ENCODE measurements around the gene NWD2.
A peak's percentile ranks its signal among the peaks of the same experiment; 100 is the strongest.
"Not testable (repeated sequence)": the region's sequence is repeated elsewhere in the genome, so short reads cannot be mapped to it uniquely, and the experiment has no call there.

Gene NWD2, protein sequence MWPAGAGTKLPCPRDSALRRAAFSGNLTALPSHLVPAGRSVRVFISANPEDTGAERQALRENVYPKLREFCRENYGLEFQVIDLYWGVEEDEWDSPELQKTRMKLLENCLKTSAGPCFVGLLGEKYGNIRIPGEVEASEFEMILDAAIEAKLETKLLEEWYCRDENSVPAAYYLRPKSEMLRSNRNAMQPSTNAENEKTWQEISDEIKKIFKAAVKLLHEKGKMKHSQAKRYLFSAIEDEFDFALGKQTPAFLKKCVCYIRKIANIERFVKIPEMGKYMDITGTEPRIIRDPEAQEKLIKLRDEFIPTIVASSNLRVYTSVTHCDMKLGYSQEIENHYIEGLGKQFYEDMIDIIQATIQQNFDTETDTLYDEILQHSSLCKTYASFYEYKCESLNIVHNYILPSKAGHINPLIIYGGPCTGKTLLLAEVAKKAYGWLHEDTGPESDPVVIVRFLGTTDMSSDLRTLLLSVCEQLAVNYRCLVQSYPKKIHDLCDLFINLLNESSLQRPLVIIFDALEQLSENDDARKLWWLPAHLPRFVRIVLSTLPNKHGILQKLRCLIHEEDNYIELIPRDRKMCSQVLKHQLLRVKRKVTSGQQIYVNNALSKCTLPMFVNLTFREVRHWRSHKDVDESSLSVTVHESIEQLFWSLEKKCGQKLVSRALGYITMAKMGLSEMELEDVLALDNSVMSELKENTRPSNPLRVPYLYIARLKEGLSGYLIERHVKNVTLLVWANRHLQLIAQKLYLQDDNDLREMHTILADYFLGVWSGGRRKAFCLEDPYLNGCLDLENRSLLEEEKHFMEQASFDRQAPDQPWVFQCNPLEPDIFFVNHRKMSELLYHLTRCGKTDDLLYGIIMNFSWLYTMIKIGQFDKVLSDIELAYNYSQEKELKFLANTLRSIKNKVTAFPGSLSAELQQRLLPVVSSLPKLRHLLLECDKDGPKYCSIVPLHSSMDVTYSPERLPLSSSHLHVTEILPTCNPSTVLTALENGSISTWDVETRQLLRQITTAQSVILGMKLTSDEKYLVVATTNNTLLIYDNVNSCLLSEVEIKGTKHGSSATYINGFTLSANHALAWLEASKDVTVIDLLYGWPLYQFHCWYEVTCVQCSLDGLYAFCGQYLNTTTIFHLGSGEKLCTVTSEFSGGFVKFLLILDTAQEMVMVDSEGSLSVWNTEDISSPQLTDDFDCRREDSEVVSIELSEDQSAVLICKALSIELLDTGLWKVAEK (N-terminal part only)

DNA sequence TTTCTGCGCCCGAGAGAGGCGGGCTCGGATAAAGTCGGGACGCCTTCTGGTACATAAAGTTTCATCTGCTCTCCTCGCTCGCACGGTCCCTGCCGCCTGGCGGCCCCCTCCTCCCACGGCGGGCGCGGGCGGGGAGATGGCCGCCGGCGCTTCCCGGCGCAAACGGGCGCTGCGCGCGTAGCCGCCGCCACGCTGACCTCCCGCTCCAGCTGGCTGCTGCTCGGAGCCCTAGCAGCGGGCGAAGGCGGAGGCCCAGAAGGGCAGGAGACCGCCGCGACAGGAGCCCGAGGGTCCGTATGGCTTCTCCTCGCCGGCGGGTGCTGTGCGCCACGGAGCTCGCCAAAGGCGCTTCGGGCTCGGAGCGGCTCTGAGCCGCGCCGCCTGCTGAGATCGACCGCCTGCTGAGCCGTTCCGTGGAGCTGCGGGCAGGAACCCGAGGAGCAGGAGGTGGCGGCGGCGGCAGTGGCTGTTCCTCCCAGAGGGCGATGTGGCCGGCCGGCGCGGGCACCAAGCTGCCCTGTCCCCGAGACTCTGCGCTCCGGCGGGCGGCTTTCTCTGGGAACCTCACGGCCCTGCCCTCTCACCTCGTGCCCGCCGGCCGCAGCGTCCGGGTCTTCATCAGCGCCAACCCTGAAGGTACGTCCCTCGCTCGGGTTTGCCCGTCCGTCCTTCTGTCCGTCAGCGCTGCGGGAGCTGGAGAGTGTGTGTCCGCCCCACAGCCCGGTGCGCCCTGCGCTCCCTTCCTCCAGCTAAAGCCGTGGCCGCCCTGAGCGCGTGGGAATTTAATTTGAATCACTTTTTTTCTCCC is at the start of gene NWD2:
TSS of gene NWD2 (plus strand) at position 161 of the 808 bp plus-strand sequence. CDS start at position 486, 325 bp downstream.
- no peak for FAIRE-seq

DNA sequence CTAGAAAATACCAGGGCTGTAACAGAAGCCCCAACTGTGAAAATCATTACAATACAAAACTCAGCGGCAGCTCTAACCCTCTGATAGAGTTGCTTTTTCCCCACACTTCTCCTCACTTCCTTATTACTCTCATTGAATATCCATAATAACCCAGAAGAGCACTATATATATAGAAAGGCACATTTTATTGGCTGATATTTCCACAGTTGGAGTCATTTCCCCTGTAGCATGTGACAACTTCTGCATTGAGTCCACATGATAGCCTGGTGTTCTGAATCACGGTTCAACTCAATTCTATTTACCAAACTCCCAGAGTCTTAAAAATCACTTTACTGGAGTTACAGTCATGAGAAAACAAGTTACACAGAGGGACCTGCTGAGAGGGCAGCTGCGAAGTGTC is 46.6 kb upstream of the NWD2 start:
- FAIRE-seq: no peak

DNA sequence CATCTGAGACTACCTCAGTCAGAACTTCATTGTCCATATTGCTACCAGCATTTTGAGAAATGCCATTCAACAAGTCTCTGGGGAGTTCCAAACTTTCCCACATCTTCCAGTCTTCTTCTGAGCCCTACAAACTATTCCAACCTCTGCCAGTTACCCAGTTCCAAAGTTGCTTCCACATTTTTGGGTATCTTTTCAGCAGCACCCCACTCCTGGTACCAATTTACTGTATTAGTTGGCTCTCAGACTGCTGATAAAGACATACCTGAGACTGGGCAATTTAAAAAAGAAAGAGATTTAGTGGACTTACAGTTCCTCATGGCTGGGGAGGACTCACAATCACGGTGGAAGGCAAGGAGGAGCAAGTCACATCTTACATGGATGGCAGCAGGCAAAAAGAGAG is 39.8 kb upstream of the NWD2 start:
- FAIRE-seq: not testable (repeated sequence)

DNA sequence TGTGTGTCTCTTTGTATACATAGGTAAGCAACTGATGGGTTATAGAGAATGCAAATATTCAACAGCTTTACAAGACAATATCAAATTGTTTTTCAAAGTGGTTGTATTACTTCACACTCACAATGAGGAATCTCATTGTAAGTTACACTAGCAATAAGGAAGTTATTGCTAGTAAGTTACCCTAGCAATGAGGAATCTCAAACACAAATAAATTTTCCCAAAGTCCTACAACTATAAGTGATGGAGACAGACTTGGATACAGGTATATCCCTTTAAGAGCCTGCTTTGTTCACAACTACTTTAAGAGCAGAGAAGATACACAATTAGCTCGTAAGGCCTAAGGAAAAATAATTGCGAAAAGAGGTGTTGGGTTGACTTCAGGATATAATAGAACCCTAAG is 28.3 kb upstream of the NWD2 start:
- FAIRE-seq: no peak

DNA sequence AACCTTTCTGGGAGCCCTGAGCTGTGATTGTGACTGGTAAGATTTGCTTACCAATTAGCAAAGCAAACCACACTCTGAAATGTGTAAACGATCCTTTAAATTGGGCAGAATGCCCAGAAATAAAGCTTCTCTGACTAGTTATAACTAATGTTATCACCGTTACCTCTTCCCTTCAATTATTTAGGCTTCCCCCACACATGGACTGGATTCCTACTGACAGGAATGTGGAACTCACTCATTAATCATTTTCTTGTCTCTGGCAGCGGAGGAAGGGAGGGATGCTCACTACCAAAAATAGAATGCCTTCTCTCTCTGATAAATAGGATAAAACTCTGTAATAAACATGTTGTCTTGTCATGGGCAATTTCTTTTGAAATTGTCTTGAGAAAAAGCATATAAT is 25.3 kb upstream of the NWD2 start:
- no peak for FAIRE-seq

DNA sequence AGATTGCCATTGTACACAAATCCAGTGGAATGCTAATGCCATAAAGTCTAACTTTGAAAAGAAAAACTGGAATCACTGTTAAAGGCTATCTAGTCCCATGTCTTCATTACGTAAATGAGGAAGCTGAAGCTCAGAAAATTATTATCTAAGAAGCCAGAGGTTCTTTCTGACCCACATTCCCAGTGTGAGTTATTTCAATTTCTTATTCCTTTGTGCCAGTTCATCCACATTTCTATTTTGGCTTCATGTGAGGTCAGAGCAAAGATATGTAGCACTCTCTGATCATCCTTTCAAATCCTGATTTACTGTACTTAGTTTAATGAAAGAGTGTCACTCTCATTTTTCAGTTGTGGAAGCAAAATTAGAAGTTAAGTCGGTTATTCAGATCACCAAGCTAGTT is 24.6 kb upstream of the NWD2 start:
- no peak for FAIRE-seq

DNA sequence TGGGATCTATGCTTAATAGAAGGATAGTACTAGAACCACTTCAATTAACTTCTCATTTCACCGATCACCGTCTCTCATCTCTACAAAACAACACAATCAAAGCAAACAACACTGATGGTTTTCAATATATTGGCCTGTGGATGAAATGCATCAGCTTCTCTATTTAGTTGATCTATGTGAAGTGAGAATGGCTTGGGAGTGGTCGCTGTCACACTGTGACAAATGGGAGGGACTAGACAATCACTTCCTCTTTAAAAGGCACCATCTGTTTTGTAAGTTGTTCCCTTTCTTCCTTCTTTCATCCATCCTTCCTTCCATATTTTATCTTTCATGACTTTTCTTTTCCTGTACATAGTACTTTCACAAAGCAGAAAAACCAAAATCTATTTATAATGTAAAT is 23.9 kb upstream of the NWD2 start:
- FAIRE-seq: no peak

DNA sequence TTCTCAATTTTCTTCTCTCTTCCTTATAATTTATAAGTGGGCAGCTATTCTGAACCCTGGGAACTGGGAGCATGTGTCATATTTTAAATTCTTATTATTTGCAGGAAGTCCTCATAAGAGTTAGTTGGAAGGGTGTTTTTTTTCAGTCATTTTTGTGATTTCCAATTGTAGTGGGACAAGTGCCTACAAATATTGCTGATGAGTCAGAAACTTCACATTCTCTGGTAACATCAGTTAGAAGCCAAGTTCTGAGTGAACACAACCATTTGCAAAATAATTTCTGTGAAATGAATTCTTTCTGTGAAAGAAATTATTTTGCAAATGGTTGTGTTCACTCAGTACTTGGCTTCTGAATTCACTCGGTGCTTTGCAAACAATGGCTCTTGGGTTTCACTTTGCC is 20.8 kb upstream of the NWD2 start:
- no peak for FAIRE-seq

DNA sequence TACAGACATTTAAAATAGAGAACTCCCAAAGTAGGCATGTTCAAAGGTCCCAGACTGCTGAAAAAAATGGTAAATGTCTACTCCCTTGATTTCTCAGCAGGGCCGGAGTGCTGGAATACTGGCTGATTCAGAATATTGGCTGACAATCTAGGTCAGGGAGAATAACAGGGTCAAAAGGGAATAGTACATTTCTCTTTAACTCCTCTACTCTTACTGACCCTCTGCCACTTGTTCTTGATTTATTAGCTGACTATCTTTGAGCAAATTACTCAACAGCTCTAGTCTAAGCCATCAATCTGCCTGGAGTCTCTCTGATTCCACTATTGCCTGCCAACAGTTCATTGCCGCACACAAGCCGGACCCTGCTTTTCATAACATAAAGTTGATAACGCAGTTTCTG is 19.7 kb upstream of the NWD2 start:
- no peak for FAIRE-seq

DNA sequence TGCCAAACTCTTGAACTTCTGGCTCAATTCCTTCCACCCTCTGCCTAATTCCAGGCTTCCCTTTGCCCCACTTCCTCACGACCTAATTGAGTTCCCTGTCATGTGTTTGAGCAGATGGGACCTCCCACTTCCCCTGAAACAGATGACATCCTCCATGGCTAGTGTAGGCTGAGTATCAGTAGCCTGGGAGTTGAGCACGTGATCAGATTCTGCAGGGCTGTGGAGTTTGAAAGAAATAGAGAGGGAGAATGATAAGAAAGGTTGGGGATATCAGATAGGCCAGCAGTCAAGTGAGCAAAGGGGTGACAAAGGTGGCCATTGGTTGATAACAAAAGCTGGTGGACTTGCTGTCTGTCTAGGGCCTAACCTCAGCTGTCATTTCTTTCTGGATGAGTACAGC is 18.8 kb upstream of the NWD2 start:
- FAIRE-seq: no peak

DNA sequence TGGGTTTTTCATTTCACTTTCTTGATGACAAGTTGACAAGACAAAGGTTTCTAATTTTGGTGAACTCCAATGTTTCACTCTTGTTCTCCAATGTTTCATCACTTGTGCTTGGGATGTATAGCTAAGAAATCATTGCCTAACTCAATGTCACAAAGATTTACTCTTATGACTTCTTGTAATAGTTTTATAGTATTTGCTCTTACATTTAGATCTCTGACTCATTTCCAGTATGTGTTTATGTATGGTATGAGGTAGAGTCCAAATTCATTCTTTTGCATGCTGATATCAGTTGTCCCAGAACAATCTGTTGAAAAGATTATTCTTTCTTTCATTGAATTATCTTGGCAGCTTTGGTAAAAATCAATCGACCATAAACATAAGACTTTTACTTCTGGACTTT is 12.2 kb upstream of the NWD2 start:
- peak; percentile 18 for FAIRE-seq

DNA sequence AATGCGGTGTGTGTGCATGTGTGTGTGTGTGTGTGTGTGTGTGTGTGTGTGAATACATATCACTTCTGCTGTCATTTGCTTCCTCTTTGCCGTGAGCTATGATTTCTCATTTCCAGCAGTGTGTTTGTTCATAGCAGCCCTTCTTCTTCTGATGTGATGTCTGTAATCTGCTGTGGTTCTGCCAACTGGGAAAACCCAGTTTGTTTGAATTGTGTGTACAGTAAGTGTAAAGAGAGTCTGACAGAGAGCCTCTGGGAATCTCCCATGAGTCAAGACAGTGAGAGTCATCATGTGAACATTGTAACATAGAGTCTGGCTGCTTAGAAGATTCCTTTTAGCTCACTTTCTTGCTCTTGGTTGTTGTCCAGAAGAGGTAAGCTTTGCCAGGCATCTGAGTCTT is 8.4 kb upstream of the NWD2 start:
- no peak for FAIRE-seq

DNA sequence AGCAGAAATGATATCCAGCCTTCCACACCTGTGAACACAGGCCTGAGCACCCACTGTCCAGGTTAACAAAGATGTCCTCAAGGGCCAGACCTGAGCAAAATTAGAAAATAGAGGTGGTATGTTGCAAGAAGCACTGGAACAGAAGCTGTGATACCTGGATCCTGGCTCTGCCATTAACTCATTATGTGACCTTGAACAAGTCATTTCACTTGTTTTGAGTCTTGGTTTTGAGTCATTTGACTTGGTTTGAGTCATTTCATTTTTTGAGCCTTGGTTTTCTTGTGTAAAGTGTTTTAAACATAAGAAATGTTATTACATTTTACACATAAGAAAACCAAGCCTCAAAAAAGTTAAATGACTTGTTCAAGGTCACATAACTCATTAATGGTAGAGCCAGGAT is 2.9 kb upstream of the NWD2 start:
- FAIRE-seq: no peak

DNA sequence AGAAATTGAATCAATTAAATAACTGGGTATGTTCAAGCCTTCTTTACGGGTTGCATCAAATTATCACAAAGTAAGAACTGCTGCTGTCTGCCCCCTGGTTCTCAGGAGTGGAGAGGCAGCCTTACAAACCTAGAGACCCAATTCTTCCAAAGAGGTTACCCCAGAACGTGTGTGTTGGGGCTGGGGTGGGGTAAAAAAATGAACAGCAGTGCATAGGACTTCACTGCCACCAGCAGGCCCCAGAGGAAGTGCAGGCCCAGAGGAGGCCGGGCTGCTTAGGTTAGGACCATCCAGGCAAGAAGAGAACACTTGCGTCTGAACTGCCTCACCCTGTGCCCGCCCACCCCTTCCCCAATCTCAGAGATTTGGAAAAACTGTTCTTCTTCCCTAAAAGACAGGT is 1.5 kb upstream of the NWD2 start:
- FAIRE-seq: no peak

DNA sequence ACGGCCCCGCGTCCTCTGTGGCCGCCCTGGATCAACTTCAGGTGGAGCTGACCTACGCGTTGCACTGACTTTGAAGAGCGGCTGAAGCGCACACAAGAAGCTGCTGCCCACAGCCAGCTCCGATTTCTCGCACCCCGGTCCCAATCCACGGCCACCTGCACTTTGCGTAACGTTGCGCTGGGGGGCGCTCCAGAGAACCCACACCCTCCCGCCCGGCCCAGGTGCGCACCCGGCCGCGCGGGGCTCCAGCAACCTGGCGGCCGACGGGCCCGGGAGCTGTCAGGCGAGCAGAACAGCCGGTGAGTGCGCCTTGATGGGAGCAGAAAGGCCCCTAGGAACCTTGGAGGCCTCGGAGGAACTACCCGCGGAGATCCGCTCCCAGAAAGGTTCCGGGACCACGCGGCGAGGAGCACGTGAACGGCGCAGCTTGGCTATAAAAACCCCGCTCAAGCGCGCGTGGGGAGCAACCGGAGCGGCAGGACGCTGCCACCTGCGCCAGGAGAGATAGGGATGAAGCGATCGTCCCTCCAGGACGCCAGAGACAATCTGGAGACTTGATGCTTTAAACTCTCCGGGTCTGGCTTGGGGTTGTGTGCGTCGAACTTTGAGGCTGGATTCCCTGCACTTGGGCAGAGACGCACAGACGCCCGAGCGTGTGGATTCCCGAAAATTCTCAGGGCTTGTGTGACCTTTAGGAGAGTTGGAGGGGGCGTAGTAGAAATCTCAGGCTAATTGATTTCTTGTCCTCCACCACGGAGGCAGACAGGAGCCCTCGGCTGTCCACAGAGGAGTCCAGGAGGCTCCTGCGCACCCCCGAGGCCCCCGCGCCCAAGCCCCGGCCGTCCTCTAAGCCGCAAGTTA is 591 bp upstream of the NWD2 start:
- FAIRE-seq: no peak

DNA sequence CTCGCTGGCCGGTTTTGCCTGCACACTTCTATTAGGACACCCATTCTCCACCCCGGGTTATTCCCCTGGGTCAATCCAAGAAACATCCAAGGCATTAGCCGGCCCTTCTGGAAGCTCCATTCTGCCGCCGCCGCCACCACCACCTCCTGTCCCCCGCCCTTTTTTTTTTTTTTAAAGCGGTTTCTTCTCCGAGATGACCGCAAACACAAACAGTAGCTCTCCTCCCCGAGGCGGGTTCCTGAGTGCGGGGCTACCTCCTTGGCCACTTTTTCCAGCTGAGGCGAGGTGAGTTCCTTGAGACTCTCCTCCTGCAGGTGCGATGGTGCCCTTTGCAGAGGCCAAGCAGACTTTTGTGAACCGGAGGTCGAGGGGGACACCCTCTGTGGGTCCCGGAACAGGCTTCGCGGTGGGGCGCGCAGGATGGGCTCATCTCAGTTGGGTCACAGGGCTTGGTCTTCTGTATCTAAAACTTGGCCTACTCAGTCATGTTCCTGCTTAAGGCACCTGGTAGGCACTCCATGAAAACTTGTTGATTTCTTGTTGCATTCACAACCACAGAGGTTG is 930 bp downstream of the NWD2 start:
- no peak for FAIRE-seq

DNA sequence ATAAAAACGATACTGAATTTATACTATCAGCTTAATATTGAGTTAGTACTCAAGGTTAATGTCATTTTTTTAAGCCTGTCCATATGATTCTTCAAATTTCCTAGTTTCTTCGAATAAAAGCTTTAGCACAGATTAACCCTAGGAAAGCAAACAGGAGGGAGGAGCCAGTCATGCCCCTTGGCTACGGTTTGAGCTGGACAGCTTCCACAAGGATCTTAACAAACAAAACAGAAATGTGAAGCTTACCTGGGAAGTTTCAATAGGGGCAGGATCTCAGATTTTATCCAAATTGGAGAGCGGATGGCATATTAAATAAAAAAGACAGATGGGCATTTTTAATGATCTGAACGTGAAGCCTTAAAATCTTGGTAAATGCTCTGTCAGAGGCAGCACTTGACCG is 2.3 kb downstream of the NWD2 start:
- FAIRE-seq: no peak

DNA sequence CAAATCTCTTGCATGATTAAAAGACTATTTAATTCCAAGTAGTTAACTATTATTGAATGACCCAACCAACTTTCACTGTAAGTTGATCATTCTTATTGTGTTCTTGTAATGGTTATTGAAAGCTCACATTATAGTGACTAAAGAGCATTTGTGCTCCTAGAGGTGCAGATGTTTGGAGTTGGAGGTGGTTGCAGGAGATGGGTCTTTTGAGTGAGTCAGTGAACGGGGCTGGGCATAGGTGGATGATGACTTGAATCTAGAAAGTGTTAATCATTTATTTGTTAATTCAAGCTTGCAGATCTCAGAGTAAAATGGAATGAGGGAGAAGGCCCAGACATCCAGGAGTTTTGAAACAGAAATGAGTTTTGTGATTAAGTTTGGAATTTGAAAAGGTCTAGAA is 13.7 kb downstream of the NWD2 start:
- FAIRE-seq: no peak

DNA sequence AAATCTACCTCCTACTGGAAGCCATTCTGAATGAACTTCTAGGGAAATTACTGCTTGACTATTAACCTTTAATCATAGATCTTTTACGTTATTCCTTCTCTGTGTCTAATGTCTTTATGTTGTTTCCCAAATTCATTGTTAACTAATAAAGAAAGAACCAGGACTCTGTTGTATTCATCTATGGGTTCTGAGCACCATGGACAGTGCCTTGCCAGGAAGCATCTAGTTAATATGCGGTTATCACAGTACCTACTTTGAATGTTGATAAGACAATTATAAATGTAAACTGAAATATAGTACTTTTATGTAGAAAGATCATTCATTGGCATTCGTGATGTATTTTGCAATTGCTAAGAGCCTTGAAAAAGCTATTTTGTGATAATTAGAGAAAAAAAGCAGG is 23.8 kb downstream of the NWD2 start:
- no peak for FAIRE-seq

DNA sequence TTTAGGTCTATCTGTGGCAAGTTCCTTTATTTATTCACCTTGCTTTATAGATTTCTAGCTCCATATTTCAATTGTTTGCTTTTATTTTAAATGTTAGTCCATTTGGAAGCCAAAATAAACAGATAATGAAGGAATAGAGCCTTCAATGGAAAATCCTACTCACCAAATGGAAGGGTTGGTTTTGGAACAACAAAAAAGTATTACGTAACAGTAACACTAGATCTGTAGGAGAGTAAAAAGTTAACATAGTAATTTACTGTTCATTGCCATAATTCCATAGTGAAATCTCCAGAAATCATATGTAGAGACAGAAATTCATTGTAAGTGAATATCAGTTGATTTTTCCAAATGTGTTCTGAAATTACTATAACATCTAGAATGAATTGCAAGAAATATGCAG is 34.6 kb downstream of the NWD2 start:
- FAIRE-seq: no peak

Data from colon (tissue), 2 donors.